HL-60 (cell line): Measurements from ENCODE around the gene PBRM1.

Experiments
- DNase-seq, 2 experiments: peaks; one replicate each; pipeline ENCODE4 v3.0.0-alpha.2; 2010 to 2020; ENCODE audit warnings: low read depth in 1 of 2, low spot score in 1 of 2
- H3K27ac ChIP-seq: fragments of 250-450 bp; sonication (Bioruptor Pico); replicated peaks from 2 replicates; pipeline ENCODE4 v1.5.1; 2020; ENCODE audit warnings: mild to moderate bottlenecking, moderate library complexity
- H3K27me3 ChIP-seq: fragments of 250-450 bp; sonication (Bioruptor Pico); 2 replicates; pipeline ENCODE4 v1.5.1; 2021; ENCODE audit warnings: mild to moderate bottlenecking, moderate library complexity; ENCODE audit not compliant: insufficient read depth, poor library complexity, severe bottlenecking
- H3K4me3 ChIP-seq: replicated peaks from 2 replicates; pipeline ENCODE4 v1.5.1; 2011; ENCODE audit warnings: mild to moderate bottlenecking, control low read depth, low read length; ENCODE audit not compliant: insufficient read depth
- GABPA ChIP-seq: IDR thresholded peaks from 2 replicates; pipeline ENCODE4 v1.6.1; 2012; ENCODE audit warnings: low read depth
- POLR2AphosphoS5 ChIP-seq: IDR thresholded peaks from 2 replicates; pipeline ENCODE4 v1.6.1; 2012; ENCODE audit warnings: low read depth
- SPI1 ChIP-seq: IDR thresholded peaks from 2 replicates; pipeline ENCODE4 v1.6.1; 2012; ENCODE audit warnings: low read depth, mild to moderate bottlenecking, borderline replicate concordance
- TF ChIP-seq, protein P1 (sequence below): IDR thresholded peaks from one replicate; pipeline ENCODE4 v1.5.1; 2011; ENCODE audit warnings: low read length, control low read depth, inconsistent platforms; ENCODE audit not compliant: insufficient read depth
- TF ChIP-seq, protein P2 (sequence below): IDR thresholded peaks from 2 replicates; pipeline ENCODE4 v1.6.1; 2012; ENCODE audit warnings: low read depth; ENCODE audit not compliant: insufficient replicate concordance

The PBRM1 gene

DNA sequence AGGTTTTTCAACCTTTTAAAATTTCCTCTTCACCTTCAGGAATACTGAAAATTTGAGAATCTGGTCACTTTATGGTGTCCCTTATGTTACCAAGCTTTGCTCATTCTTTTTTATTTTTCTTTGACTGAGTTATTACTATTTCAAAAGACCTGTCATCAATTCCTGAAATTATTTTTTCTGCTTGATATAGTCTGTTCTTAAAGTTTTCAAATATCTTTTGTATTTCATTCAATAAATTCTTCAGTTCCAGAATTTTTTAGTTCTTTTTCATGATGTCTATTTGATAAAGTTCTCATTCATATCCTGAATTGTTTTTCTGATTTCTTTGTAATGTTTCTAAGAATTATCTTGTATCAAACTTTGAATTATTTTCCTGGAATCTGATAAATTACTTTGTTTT, 85.5 kb downstream of the PBRM1 start:
- TF ChIP-seq SPI1 (no peak), POLR2AphosphoS5 (no peak), GABPA (no peak)
- TF ChIP-seq, protein P1, sequence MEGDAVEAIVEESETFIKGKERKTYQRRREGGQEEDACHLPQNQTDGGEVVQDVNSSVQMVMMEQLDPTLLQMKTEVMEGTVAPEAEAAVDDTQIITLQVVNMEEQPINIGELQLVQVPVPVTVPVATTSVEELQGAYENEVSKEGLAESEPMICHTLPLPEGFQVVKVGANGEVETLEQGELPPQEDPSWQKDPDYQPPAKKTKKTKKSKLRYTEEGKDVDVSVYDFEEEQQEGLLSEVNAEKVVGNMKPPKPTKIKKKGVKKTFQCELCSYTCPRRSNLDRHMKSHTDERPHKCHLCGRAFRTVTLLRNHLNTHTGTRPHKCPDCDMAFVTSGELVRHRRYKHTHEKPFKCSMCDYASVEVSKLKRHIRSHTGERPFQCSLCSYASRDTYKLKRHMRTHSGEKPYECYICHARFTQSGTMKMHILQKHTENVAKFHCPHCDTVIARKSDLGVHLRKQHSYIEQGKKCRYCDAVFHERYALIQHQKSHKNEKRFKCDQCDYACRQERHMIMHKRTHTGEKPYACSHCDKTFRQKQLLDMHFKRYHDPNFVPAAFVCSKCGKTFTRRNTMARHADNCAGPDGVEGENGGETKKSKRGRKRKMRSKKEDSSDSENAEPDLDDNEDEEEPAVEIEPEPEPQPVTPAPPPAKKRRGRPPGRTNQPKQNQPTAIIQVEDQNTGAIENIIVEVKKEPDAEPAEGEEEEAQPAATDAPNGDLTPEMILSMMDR = no peak
- TF ChIP-seq, protein P2, sequence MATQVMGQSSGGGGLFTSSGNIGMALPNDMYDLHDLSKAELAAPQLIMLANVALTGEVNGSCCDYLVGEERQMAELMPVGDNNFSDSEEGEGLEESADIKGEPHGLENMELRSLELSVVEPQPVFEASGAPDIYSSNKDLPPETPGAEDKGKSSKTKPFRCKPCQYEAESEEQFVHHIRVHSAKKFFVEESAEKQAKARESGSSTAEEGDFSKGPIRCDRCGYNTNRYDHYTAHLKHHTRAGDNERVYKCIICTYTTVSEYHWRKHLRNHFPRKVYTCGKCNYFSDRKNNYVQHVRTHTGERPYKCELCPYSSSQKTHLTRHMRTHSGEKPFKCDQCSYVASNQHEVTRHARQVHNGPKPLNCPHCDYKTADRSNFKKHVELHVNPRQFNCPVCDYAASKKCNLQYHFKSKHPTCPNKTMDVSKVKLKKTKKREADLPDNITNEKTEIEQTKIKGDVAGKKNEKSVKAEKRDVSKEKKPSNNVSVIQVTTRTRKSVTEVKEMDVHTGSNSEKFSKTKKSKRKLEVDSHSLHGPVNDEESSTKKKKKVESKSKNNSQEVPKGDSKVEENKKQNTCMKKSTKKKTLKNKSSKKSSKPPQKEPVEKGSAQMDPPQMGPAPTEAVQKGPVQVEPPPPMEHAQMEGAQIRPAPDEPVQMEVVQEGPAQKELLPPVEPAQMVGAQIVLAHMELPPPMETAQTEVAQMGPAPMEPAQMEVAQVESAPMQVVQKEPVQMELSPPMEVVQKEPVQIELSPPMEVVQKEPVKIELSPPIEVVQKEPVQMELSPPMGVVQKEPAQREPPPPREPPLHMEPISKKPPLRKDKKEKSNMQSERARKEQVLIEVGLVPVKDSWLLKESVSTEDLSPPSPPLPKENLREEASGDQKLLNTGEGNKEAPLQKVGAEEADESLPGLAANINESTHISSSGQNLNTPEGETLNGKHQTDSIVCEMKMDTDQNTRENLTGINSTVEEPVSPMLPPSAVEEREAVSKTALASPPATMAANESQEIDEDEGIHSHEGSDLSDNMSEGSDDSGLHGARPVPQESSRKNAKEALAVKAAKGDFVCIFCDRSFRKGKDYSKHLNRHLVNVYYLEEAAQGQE = no peak
- Histone ChIP-seq H3K27me3 (no peaks in the 10 kb centered on the region), H3K27ac (no peak overlapping the region), H3K4me3 (no peak overlapping the region)
- no peak for DNase-seq

DNA sequence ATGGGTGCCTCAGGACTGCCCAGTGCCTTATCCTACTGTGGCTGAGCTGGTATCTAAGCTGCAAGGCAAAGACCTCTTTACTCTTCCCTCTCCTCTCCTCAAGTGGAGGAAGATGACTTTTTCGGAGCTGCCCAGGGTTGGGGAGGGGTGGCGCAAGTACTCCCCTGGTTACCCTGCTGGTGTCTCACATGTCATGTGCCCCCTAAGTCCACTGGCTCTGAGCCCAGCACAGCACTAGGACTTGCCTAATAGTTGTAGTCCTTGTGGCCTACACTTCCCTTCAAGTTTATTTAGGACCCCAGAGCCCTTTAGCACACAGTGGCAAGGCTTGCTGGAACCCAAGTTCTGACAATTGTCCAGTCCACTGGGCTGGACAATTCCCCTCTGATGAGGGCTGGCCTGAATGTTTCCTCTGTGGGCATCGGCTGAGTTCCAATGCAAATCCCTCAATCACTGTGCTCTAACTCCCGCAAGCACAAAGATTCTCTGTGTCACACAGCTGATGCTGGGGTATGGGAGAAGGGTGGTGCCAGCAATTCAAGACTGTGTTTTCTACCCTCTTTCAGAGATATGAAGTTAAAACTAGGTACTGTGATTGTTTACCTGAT, 89.0 kb downstream of the PBRM1 start:
- no peak overlapping the region for H3K27ac ChIP-seq
- no peak for DNase-seq
- no peak overlapping the region for H3K4me3 ChIP-seq
- TF ChIP-seq, protein P2 = no peak
- TF ChIP-seq, protein P1 = no peak
- TF ChIP-seq SPI1 = no peak
- no peak for TF ChIP-seq GABPA
- TF ChIP-seq POLR2AphosphoS5 = no peak
- no peaks in the 10 kb centered on the region for H3K27me3 ChIP-seq

DNA sequence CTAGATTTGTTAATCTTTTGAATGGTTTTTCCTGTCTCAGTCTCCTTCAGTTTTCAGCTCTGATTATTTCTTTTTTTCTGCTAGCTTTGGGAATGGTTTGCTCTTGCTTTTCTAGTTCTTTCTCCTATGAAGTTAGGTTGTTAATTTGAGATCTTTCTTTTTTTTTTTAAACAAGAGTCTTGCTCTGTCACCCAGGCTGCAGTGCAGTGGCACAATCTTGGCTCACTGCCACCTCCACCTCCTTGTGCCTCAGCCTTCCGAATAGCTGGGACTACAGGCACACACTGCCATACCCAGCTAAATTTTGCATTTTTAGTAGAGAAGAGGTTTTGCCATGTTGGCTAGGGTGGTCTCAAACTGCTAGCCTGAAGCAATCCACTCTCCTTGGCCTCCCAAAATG, 92.6 kb downstream of the PBRM1 start:
- no peak for TF ChIP-seq POLR2AphosphoS5
- TF ChIP-seq, protein P1 = no peak
- no peaks in the 10 kb centered on the region for H3K27me3 ChIP-seq
- H3K27ac ChIP-seq = no peak overlapping the region
- no peak overlapping the region for H3K4me3 ChIP-seq
- no peak for DNase-seq
